Gastrocnemius medialis (tissue), 4 donors: Measurements from ENCODE around the gene ENTPD6.

Experiments used
- CTCF ChIP-seq, 5 experiments: fragments of 450-650 bp in 3 of 5; fragments of 200-600 bp in 2 of 5; sonication (generic) in 2 of 5; IDR thresholded peaks in 4 of 5; conservative IDR thresholded peaks in 1 of 5; 1 replicate in 4 of 5; 2 replicates in 1 of 5; pipeline ENCODE4 v1.5.1; 2016 to 2019; ENCODE audit warnings: antibody characterized with exemption in 5 of 5, mild to moderate bottlenecking in 3 of 5, moderate library complexity in 3 of 5
- POLR2A ChIP-seq, 2 donors: fragments of 450-650 bp; IDR thresholded peaks; one replicate each; pipeline ENCODE4 v1.6.1; 2017; ENCODE audit warnings: antibody characterized with exemption in 2 of 2, mild to moderate bottlenecking in 2 of 2, moderate library complexity in 2 of 2

- TF ChIP-seq POLR2A (IDR thresholded peaks at IDR 0.05) (no peak), CTCF (IDR thresholded peaks at IDR 0.05 in 4 of 5, conservative IDR thresholded peaks at IDR 0.05 in 1 of 5) (no peak)
These were observed 47.1 kb upstream of the ENTPD6 start for GRCh38 chr20:25148181-25148981.
